HG03045 (cell line): ENCODE measurements around the gene SHFL.

ENCODE experiments used
- ATAC-seq: cut with Tn5 transposase; IDR thresholded peaks from one replicate; pipeline ENCODE4 v1.9.1; 2021; ENCODE audit warnings: mild to moderate bottlenecking, moderate library complexity; ENCODE audit not compliant: unreplicated experiment

Gene SHFL

GRCh38 chr19:10085641-10086590 lies at the start of gene SHFL:
SHFL (plus strand) TSS chr19:10086317; CDS start chr19:10086428, 111 bp downstream.
- peak; percentile 82 for ATAC-seq

DNA sequence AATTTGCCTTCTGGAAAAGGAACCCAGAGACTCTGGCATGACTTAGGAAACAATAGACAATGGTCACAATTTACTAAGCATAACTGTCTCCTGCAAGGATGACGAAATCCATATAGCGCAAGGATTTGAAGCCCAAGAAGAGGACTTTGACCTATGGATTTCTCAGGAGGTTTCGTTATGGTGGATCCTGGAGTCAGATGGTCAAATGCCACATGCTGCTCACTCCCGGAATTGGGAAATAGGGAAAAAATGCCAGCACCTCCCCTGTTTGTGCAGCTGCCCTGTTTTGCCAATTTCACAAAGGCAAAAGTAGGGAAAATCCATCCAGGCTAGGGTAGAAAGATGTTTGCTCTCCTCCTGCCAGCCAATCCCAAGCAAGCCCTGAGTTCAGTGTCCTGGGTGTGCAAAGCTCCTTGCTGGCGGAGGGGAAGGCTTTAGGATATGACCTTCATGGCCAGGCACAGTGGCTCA lies 49.5 kb upstream of the SHFL start:
- ATAC-seq = no peak

GRCh38 chr19:10037367-10037766 lies 48.8 kb upstream of the SHFL start:
- no peak for ATAC-seq

GRCh38 chr19:10037809-10038208 lies 48.3 kb upstream of the SHFL start:
- no peak for ATAC-seq

DNA sequence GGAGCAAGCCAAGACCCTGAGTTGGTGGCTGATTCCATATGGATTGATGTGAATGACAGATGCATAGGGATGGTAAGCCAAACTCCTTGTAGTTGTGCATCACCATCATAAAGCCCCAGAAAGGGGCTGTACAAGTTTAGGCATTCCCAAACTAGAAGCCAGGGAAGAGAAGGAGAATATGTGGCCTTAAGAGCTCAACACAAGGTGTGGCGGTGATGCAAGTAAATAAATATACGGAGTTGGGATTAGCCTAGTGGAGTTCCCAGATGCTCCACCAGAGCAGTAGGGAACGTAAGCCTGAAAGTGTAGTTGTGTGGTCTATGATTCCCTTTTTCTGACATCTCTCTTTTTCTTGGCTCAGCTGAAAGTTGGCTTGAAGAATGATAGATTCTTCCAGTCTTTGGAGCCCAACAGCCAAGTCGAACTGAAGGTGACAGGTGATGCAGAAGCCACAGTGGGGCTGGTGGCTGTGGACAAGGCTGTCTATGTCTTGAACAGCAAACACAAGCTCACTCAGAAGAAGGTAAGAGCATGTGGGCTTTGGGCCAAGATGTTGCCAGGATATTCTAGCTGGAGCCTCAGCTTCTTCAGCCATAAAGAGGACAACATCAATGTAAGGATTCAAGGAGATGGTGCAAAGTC lies 42.7 kb upstream of the SHFL start:
- ATAC-seq = no peak

GRCh38 chr19:10044390-10044789 lies 41.7 kb upstream of the SHFL start:
- no peak for ATAC-seq

DNA sequence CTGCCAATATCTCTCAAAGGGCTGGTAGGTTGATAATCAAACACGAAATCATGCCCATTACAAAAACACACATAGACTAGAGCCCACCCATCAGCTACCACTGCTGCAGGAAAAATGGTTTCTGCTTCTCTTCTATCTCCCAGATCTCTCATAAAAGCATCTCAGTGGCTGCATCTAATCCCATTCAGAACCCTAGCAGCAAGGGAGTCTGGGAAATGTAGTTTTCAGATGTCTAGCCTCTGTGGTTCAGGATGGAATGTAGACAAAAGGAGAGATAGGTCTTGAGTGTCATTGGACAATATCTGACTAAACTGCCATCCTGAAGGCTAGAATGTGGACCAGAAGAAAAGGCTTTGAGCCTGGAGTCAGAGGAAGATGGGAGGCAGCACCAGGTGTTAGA lies 40.7 kb upstream of the SHFL start:
- ATAC-seq = no peak

DNA sequence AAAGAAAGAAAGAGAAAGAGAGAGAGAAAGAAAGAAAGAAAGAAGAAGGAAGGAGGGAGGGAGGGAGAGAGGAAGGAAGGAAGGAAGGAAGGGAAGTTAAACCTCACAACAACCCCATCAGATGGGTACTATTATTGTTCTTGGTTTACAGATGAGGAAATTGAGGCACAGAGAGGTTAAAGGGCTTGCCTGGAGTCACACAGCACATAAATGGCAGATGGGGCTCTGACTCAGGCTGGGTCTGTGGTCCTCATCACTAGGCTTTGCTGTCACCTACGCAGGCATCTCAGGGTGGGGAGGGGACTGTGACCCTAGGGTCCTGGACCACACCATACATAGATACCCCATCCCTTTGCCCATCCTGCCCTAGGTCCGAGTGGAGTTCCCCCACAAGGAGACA lies 36.5 kb upstream of the SHFL start:
- ATAC-seq = no peak

DNA sequence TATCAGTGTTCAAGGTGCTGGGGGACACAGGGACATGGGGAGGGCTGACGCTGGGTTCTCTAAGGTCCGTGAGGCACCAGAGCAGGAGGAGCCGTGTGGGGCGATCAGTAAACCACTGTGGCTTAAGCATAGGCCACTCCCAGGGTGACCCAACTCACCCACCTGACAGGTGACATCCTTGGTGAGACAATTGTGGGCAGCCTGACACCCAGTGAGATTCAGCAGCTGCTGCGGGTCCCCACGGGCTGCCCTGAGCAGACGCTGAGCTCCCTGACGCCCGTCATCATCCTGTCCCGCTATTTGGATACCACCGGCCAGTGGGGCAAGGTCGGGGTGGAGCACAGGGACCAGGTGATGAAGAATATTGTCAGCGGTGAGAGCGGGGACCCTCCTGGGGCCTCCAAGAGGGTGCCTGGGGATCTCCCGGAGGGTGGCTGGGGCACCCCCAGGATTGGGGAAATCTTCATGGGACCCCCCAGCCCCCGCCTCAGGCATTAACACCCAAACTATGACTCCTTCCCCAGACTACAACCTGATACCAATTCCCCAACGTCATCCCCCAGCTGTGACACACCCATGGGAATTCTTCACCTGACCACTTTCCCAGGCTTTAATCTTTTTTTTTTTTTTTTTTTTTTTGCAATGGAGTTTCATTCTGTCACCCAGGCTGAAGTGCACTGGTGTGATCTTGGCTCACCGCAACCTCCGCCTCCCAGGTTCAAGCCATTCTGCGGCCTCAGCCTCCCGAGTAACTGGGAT lies 33.3 kb upstream of the SHFL start:
- no peak for ATAC-seq

DNA sequence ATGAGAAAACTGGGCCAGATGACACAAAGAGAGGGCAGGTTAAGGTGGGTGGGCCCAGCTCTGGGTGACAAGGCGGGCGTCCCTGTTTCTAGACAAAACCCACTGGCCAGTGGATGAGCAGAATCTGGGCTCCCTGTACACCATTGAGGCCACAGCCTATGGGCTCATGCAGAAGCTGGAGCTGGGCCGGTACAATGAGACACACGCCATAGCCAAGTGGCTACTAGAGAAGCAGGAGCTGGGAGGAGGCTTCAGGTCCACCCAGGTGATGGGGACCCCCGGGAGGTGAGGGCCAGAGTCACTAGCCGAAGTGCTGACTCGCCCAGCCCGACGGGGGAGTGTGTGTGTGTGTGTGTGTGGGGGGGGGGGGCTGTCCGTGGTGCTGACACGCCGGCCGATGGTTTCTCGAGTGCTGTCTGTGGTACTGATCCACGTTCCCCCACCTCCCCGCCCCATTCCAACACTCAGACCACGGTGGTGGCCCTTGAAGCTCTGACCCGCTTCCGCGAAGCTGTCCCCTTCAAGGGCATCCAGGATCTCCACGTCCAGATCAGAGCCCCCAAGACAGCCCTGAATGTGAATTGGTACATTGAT lies 24.3 kb upstream of the SHFL start:
- ATAC-seq = no peak

- no peak for ATAC-seq
Measured at GRCh38 chr19:10068205-10068604, 17.9 kb upstream of the SHFL start.

GRCh38 chr19:10069046-10069445 lies 17.1 kb upstream of the SHFL start:
- ATAC-seq = no peak

- ATAC-seq = no peak
Measured at GRCh38 chr19:10070730-10071446, 15.2 kb upstream of the SHFL start.

- no peak for ATAC-seq
Measured at GRCh38 chr19:10074153-10074552, 12.0 kb upstream of the SHFL start.

DNA sequence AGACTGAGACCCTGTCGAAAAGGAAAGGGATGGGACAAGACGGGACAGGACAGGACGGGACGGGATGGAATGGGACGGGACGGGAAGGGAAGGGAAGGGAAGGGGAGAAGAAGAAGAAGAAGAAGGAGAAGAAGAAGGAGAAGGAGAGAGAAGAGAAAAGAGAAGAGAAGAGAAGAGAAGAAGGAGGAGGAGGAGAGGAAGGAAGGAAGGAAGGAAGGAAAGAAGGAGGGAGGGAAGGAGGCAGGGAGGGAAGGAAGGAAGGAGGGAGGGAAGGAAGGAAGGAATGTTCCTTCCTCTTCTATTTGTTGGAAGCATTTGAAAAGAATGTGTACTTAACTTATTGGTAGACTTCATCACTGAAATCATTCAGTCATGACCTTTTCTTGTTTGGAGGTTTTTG lies 9.6 kb upstream of the SHFL start:
- no peak for ATAC-seq

GRCh38 chr19:10078329-10078728 lies 7.8 kb upstream of the SHFL start:
- ATAC-seq = no peak

DNA sequence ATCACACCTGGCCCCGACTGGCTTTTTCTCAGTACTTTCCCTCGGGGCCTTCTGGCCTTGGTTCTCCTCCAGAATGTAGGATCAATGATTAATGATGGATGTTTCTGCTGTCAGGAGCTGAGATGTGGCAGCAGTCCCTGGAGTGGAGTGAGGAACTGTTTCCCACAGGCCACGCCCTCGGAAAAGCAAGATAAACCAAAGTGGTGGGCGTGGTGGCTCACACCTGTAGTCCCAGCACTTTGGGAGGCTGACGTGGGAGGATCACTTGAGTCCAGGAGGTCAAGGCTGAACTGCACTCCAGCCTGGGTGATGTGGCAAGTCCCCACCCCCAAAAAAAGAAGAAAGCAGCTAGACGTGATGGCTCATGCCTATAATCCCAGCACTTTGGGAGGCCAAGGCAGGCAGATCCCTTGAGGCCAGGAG lies 7.1 kb upstream of the SHFL start:
- no peak for ATAC-seq

GRCh38 chr19:10083911-10084310 lies 2.2 kb upstream of the SHFL start:
- ATAC-seq = no peak

GRCh38 chr19:10084803-10085202 lies 1.3 kb upstream of the SHFL start:
- ATAC-seq = no peak

DNA sequence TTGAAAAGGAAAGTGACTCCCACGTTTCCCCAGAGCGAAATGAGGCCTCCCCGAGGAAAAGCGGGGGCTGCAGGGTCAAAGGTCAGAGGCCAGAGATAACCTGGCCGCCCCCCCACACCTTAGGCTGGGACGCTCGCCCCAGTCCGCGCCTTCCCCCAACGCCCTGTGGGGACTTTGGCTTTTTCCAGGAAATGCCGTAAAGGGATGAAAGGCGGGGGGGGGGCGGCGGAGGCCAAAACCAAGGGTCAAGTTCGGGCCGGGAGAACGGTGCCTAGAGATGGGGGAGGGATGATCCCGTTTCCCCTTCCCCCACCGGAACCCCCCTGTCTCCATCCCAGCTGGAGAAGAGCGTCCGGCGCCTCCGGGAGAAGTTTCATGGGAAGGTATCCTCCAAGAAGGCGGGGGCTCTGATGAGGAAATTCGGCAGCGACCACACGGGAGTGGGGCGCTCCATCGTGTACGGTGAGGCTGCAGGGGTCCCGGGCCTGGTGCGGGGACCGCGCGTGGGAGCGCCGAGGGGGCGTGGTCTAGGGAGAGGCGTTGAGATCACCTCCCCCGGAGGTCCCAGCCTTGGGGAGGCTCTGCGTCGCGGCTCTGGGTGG lies 575 bp downstream of the SHFL start:
- ATAC-seq = no peak
